Prostate gland (tissue), 2 donors: Measurements from ENCODE around the gene LIMD2. TPM values are rescaled to one million over a fixed set of nuclear protein-coding genes. Genes with fewer than 3 reads are reported as not detected.

Experiments used
- DNase-seq: peaks from one replicate; pipeline ENCODE4 v3.0.0-alpha.2; 2019; ENCODE audit warnings: low spot score
- H3K27ac ChIP-seq, 2 donors: fragments of 200-600 bp; sonication (generic); 2 replicates each; pipeline ENCODE4 v1.5.1; 2017 to 2019
- H3K27me3 ChIP-seq: fragments of 200-600 bp; sonication (generic); replicated peaks from 2 replicates; pipeline ENCODE4 v1.5.1; 2019; ENCODE audit not compliant: insufficient read depth
- H3K36me3 ChIP-seq, 2 donors: fragments of 200-600 bp; sonication (generic); 1 replicate in 1 of 2; 2 replicates in 1 of 2; pipeline versions ENCODE4 v1.5.1 to v1.8.1; 2017 to 2019
- H3K4me1 ChIP-seq: fragments of 200-600 bp; sonication (generic); replicated peaks from 2 replicates; pipeline ENCODE4 v1.5.1; 2019
- H3K4me3 ChIP-seq, 2 donors: fragments of 200-600 bp; sonication (generic); 2 replicates each; pipeline ENCODE4 v1.5.1; 2017 to 2019
- H3K9me3 ChIP-seq: fragments of 200-600 bp; sonication (generic); 2 replicates; pipeline ENCODE4 v1.5.1; 2017
- CTCF ChIP-seq, 4 experiments: fragments of 200-600 bp in 2 of 4; fragments of 450-650 bp in 2 of 4; sonication (generic) in 2 of 4; IDR thresholded peaks; 1 replicate in 3 of 4; 2 replicates in 1 of 4; pipeline ENCODE4 v1.5.1; 2016 to 2019; ENCODE audit warnings: antibody characterized with exemption in 4 of 4, mild to moderate bottlenecking in 2 of 4, moderate library complexity in 2 of 4
- POLR2A ChIP-seq: fragments of 450-650 bp; IDR thresholded peaks from one replicate; pipeline ENCODE4 v1.6.1; 2016; ENCODE audit warnings: antibody characterized with exemption, mild to moderate bottlenecking
- POLR2AphosphoS5 ChIP-seq: sonication (generic); formaldehyde crosslinking; IDR thresholded peaks from one replicate; pipeline ENCODE4 v1.6.1; 2017; ENCODE audit warnings: antibody characterized with exemption
- WGBS: methylation state at CpG from one replicate; pipeline ENCODE4 v1.1.5; 2018; 5-methylcytosine and 5-hydroxymethylcytosine counted together
- intact Hi-C: fragments of 100-400 bp; cut with DNase I; formaldehyde crosslinking; loops from one replicate; pipeline ENCODE4 v1.14.2; 2022
- total RNA-seq, 2 donors: library from RNA; depleted of rRNA; stranded (reverse); fragments of >200 nt; gene quantifications; one replicate each; pipeline ENCODE4 v1.1.0, GENCODE V29; 2016

Gene LIMD2
- total RNA-seq, 2 donors from 2014 or later: 29.9 to 51.9 TPM

GRCh38 chr17:63698886-63699637, 863 bp downstream of the LIMD2 start:
- TF ChIP-seq POLR2AphosphoS5: no peak
- H3K9me3 ChIP-seq: no peaks in the 10 kb centered on the region
- WGBS: 12% methylated on average over 43 of the region's 45 CpGs
- H3K4me1 ChIP-seq: no peaks in the 10 kb centered on the region
- peak overlapping the region; percentile 57 to 64 for H3K4me3 ChIP-seq
- peaks cover 4 to 5% of the 10 kb centered on the region in 2 donors for H3K36me3 ChIP-seq
- no peak for DNase-seq
- intact Hi-C loops: loop anchor here (5.0 kb wide), 2 partner anchors 77 to 272 kb away; partner anchors contain the start of gene MAP3K3
- H3K27me3 ChIP-seq: no peaks in the 10 kb centered on the region
- peak overlapping the region; percentile 68 to 77 for H3K27ac ChIP-seq

- Histone ChIP-seq H3K4me1 (no peaks in the 10 kb centered on the region), H3K4me3 (peak overlapping the region; percentile 57 to 64), H3K27ac (peak overlapping the region; percentile 68 to 77), H3K27me3 (no peaks in the 10 kb centered on the region), H3K9me3 (no peaks in the 10 kb centered on the region), H3K36me3 (peaks cover 8 to 11% of the 10 kb centered on the region in 2 donors)
- intact Hi-C loops: loop anchor here (5.0 kb wide), 2 partner anchors 76 to 271 kb away; partner anchors contain the start of gene MAP3K3
- DNase-seq: no peak
- 45% methylated on average over 21 of the region's 24 CpGs for WGBS
- TF ChIP-seq POLR2AphosphoS5 (no peak), POLR2A (no peak), CTCF (IDR thresholded peaks at IDR 0.05) (no peak)
Observed at GRCh38 chr17:63698381-63698885, 1.5 kb downstream of the LIMD2 start.

- intact Hi-C loops: loop anchor here (5.0 kb wide), 2 partner anchors 75 to 270 kb away; partner anchors contain the start of gene MAP3K3
- H3K9me3 ChIP-seq: no peaks in the 10 kb centered on the region
- 70% methylated on average over 22 of the region's 22 CpGs for WGBS
- H3K4me3 ChIP-seq: no peak overlapping the region
- peaks cover 12 to 15% of the 10 kb centered on the region in 2 donors for H3K36me3 ChIP-seq
- H3K27me3 ChIP-seq: no peaks in the 10 kb centered on the region
- TF ChIP-seq CTCF (IDR thresholded peaks at IDR 0.05) (peak in 3 of 4 experiments; percentile 42 to 58 (median 49)), POLR2AphosphoS5 (no peak), POLR2A (no peak)
- peak overlapping the region; percentile 68 to 77 for H3K27ac ChIP-seq
- no peaks in the 10 kb centered on the region for H3K4me1 ChIP-seq
- DNase-seq: no peak
Observed at GRCh38 chr17:63697341-63698286, 2.3 kb downstream of the LIMD2 start.

GRCh38 chr17:63696381-63696961, 3.5 kb downstream of the LIMD2 start:
- Histone ChIP-seq H3K27me3 (no peaks in the 10 kb centered on the region), H3K4me1 (no peaks in the 10 kb centered on the region), H3K4me3 (no peak overlapping the region), H3K9me3 (no peaks in the 10 kb centered on the region), H3K27ac (peak overlapping the region in 1 of 2 donors; percentile 16), H3K36me3 (peaks cover 12 to 26% of the 10 kb centered on the region in 2 donors)
- DNase-seq: no peak
- WGBS: 59% methylated on average over 9 of the region's 9 CpGs
- intact Hi-C loops: loop anchor here (5.0 kb wide), 2 partner anchors 74 to 269 kb away; partner anchors contain the start of gene MAP3K3
- TF ChIP-seq POLR2AphosphoS5 (peak; percentile 9), CTCF (IDR thresholded peaks at IDR 0.05) (peak in 3 of 4 experiments; percentile 27 to 37 (median 34)), POLR2A (no peak)
